B cell (primary cell): ENCODE measurements around the gene PSTPIP1. TPM values are rescaled to one million over a fixed set of nuclear protein-coding genes. Genes with fewer than 3 reads are reported as not detected.

Experiments
- ATAC-seq: fragments of 200-7000 bp; cut with Tn5 transposase; one replicate; pipeline ENCODE4 v1.10.0; 2021; ENCODE audit warnings: low read depth, mild to moderate bottlenecking, moderate number of reproducible peaks, moderate library complexity
- CTCF ChIA-PET: fragments of 350-600 bp; sonication (Branson Sonifier 250); formaldehyde crosslinking; loops from one replicate; lab custom pipeline; 2021; ENCODE audit warnings: antibody characterized with exemption, inconsistent platforms; lab: Charles Lee
- POLR2A ChIA-PET: fragments of 350-600 bp; sonication (Branson Sonifier 250); formaldehyde crosslinking; loops from one replicate; lab custom pipeline; 2021; ENCODE audit warnings: antibody characterized with exemption; lab: Charles Lee
- DNase-seq: peaks from one replicate; pipeline ENCODE4 v3.0.0; 2013
- H2AFZ ChIP-seq: 2 replicates; pipeline ENCODE4 v1.6.1; 2012; ENCODE audit warnings: mild to moderate bottlenecking, low read depth, low read length; ENCODE audit not compliant: insufficient read depth, poor library complexity, severe bottlenecking
- H3K27ac ChIP-seq, 2 donors: 1 replicate in 1 of 2; 2 replicates in 1 of 2; pipeline ENCODE4 v1.5.1; 2012 to 2013; ENCODE audit warnings: low read length in 2 of 2, mild to moderate bottlenecking in 2 of 2, moderate library complexity in 1 of 2
- H3K27me3 ChIP-seq, 4 experiments: fragments of 200-600 bp in 1 of 4; sonication (generic) in 1 of 4; replicated peaks in 1 of 4; 1 replicate in 2 of 4; 2 replicates in 2 of 4; pipeline versions ENCODE4 v1.6.1 to v1.7.0; 2013 to 2016; ENCODE audit warnings: low read length in 3 of 4, mild to moderate bottlenecking in 2 of 4, mixed read lengths in 1 of 4, moderate library complexity in 1 of 4; ENCODE audit not compliant: insufficient read depth in 4 of 4, control insufficient read depth in 3 of 4; ENCODE audit errors: control extremely low read depth in 1 of 4
- H3K36me3 ChIP-seq, 2 experiments: replicated peaks in 1 of 2; 1 replicate in 1 of 2; 2 replicates in 1 of 2; pipeline versions ENCODE4 v1.6.1 to v1.7.1; 2013; ENCODE audit warnings: low read length in 1 of 2; ENCODE audit not compliant: insufficient read depth in 2 of 2, control insufficient read depth in 1 of 2; ENCODE audit errors: control extremely low read depth in 1 of 2, extremely low read depth in 1 of 2
- H3K4me1 ChIP-seq, 2 donors: fragments of 200-600 bp in 1 of 2; sonication (generic) in 1 of 2; 1 replicate in 1 of 2; 2 replicates in 1 of 2; pipeline versions ENCODE4 v1.5.1 to v1.6.1; 2013 to 2017; ENCODE audit warnings: low read length in 2 of 2; ENCODE audit not compliant: control insufficient read depth in 2 of 2, insufficient read depth in 2 of 2
- H3K4me2 ChIP-seq: replicated peaks from 2 replicates; pipeline ENCODE3; 2012; ENCODE audit warnings: mild to moderate bottlenecking, low read depth, low read length; ENCODE audit not compliant: poor library complexity, severe bottlenecking
- H3K4me3 ChIP-seq, 5 experiments: fragments of 200-600 bp in 1 of 5; sonication (generic) in 1 of 5; 1 replicate in 3 of 5; 2 replicates in 2 of 5; pipeline versions ENCODE4 v1.5.1 to v1.7.0; 2011 to 2016; ENCODE audit warnings: low read length in 4 of 5, mild to moderate bottlenecking in 4 of 5, low read depth in 2 of 5, control low read depth in 1 of 5, moderate library complexity in 1 of 5; ENCODE audit not compliant: insufficient read depth in 1 of 5; ENCODE audit errors: control extremely low read depth in 1 of 5, extremely low read depth in 1 of 5
- H3K79me2 ChIP-seq: fragments of 200-600 bp; sonication (generic); one replicate; pipeline ENCODE4 v1.6.0; 2016; ENCODE audit warnings: low read length; ENCODE audit not compliant: control insufficient read depth, insufficient read depth
- H3K9ac ChIP-seq: fragments of 200-600 bp; sonication (generic); 2 replicates; pipeline ENCODE4 v1.6.1; 2017; ENCODE audit warnings: mild to moderate bottlenecking, low read length, moderate library complexity
- H3K9me3 ChIP-seq, 3 donors: one replicate each; pipeline versions ENCODE4 v1.6.1 to v1.7.1; 2013; ENCODE audit warnings: low read length in 2 of 3; ENCODE audit not compliant: control insufficient read depth in 2 of 3, insufficient read depth in 1 of 3; ENCODE audit errors: control extremely low read depth in 1 of 3
- H4K20me1 ChIP-seq: 2 replicates; pipeline ENCODE4 v1.6.0; 2012; ENCODE audit warnings: mild to moderate bottlenecking, low read length; ENCODE audit not compliant: insufficient read depth, control insufficient read depth, poor library complexity, severe bottlenecking
- H3K27ac Mint-ChIP-seq: one replicate; pipeline ENCODE4 v1.8.0; 2021; ENCODE audit warnings: mixed read lengths
- H3K27me3 Mint-ChIP-seq: one replicate; pipeline ENCODE4 v1.8.0; 2021; ENCODE audit warnings: mixed read lengths
- H3K4me1 Mint-ChIP-seq: one replicate; pipeline ENCODE4 v1.8.0; 2021; ENCODE audit warnings: mixed read lengths
- H3K4me3 Mint-ChIP-seq: one replicate; pipeline ENCODE4 v1.8.0; 2021; ENCODE audit warnings: mixed read lengths
- H3K9me3 Mint-ChIP-seq: one replicate; pipeline ENCODE4 v1.8.0; 2022; ENCODE audit warnings: mixed read lengths; ENCODE audit not compliant: insufficient read depth
- CTCF ChIP-seq: fragments of 200-600 bp; IDR thresholded peaks from one replicate; pipeline ENCODE4 v1.8.0; 2022; ENCODE audit warnings: antibody characterized with exemption, mild to moderate bottlenecking
- EZH2 ChIP-seq: IDR thresholded peaks from 2 replicates; pipeline ENCODE4 v1.6.1; 2012; ENCODE audit warnings: borderline replicate concordance, low read depth, mild to moderate bottlenecking, moderate library complexity, low read length; ENCODE audit not compliant: insufficient read depth, poor library complexity, severe bottlenecking
- WGBS: methylation state at CpG from one replicate; pipeline ENCODE4 v1.1.5; 2013; ENCODE audit warnings: missing lambda C conversion rate; ENCODE audit not compliant: insufficient coverage; 5-methylcytosine and 5-hydroxymethylcytosine counted together
- intact Hi-C: fragments of 100-400 bp; cut with micrococcal nuclease; formaldehyde crosslinking; loops from one replicate; pipeline ENCODE4 v1.10.0; 2022
- polyA plus RNA-seq: library from polyadenylated mRNA; depleted of rRNA; stranded (reverse); fragments of >200 nt; gene quantifications from 2 replicates; pipeline ENCODE4 v1.2.3, GENCODE V29; 2012
- total RNA-seq, 2 donors: library from RNA; stranded (reverse); fragments of 120-200 nt in 1 of 2; gene quantifications; 1 replicate in 1 of 2; 2 replicates in 1 of 2; pipeline versions ENCODE4 v1.2.3 to v1.2.4, GENCODE V29; 2013 to 2022

Gene PSTPIP1
- total and polyA plus RNA-seq, 2 donors (not counting 1 experiment from before 2014, with no cell fraction given): 69.0 to 79.3 TPM

- no peak overlapping the region for H2AFZ ChIP-seq
- ChIA-PET POLR2A (no interaction called here), CTCF (interaction anchor here (0.6 to 0.9 kb wide), 2 partner anchors 44 to 89 kb away, joined by 3 read pairs; no protein-coding TSS in a partner anchor)
- intact Hi-C loops: no loop called here
- no peak overlapping the region for H3K4me3 ChIP-seq
- peaks cover 14 to 18% of the 10 kb centered on the region in 2 donors for H3K4me1 ChIP-seq
- H3K27ac ChIP-seq: no peak overlapping the region
- peaks cover 28% of the 10 kb centered on the region for H3K4me1 Mint-ChIP-seq
- 100% methylated on average over 1 of the region's 2 CpGs for WGBS
- no peak overlapping the region for H3K9ac ChIP-seq
- no peaks in the 10 kb centered on the region for H3K27me3 ChIP-seq
- no peak overlapping the region for H3K27ac Mint-ChIP-seq
- H3K36me3 ChIP-seq: peaks cover 0 to 17% of the 10 kb centered on the region in 2 experiments
- H3K4me3 Mint-ChIP-seq: no peak overlapping the region
- H3K79me2 ChIP-seq: no peaks in the 10 kb centered on the region
- no peaks in the 10 kb centered on the region for H3K9me3 ChIP-seq
- no peak overlapping the region for H3K4me2 ChIP-seq
- DNase-seq: no peak
- no peaks in the 10 kb centered on the region for H3K27me3 Mint-ChIP-seq
- ATAC-seq: no peak
- no peaks in the 10 kb centered on the region for H4K20me1 ChIP-seq
- no peaks in the 10 kb centered on the region for H3K9me3 Mint-ChIP-seq
- TF ChIP-seq EZH2: no peak
- no peak for TF ChIP-seq CTCF
These were observed 49.3 kb upstream of the PSTPIP1 start for GRCh38 chr15:76945494-76946093.

GRCh38 chr15:76947454-76947853 lies 47.5 kb upstream of the PSTPIP1 start:
- Histone ChIP-seq H3K4me1 (peaks cover 14 to 18% of the 10 kb centered on the region in 2 donors), H3K4me3 (no peak overlapping the region), H2AFZ (no peak overlapping the region), H3K9me3 (no peaks in the 10 kb centered on the region), H3K36me3 (peaks cover 0 to 23% of the 10 kb centered on the region in 2 experiments), H3K9ac (peak overlapping the region; percentile 37), H4K20me1 (no peaks in the 10 kb centered on the region), H3K79me2 (no peaks in the 10 kb centered on the region), H3K27me3 (no peaks in the 10 kb centered on the region), H3K27ac (peak overlapping the region; percentile 31 to 76), H3K4me2 (peak overlapping the region; percentile 60)
- TF ChIP-seq CTCF (no peak), EZH2 (no peak)
- CTCF ChIA-PET: interaction anchor here (0.8 to 2.0 kb wide), 6 partner anchors 15 to 596 kb away, joined by 3 to 8 read pairs (median 4); partner anchors contain the start of gene PSTPIP1
- H3K4me3 Mint-ChIP-seq: peak overlapping the region; percentile 30
- POLR2A ChIA-PET: no interaction called here
- no CpG with 5 or more reads among the region's 3 CpGs for WGBS
- DNase-seq (peak; percentile 28), ATAC-seq (no peak)
- H3K9me3 Mint-ChIP-seq: no peaks in the 10 kb centered on the region
- H3K27ac Mint-ChIP-seq: peak overlapping the region; percentile 72
- peaks cover 28% of the 10 kb centered on the region for H3K4me1 Mint-ChIP-seq
- intact Hi-C loops: no loop called here
- H3K27me3 Mint-ChIP-seq: no peaks in the 10 kb centered on the region
